ENCODE measurements around the gene PNMA1.

Gene PNMA1

DNA sequence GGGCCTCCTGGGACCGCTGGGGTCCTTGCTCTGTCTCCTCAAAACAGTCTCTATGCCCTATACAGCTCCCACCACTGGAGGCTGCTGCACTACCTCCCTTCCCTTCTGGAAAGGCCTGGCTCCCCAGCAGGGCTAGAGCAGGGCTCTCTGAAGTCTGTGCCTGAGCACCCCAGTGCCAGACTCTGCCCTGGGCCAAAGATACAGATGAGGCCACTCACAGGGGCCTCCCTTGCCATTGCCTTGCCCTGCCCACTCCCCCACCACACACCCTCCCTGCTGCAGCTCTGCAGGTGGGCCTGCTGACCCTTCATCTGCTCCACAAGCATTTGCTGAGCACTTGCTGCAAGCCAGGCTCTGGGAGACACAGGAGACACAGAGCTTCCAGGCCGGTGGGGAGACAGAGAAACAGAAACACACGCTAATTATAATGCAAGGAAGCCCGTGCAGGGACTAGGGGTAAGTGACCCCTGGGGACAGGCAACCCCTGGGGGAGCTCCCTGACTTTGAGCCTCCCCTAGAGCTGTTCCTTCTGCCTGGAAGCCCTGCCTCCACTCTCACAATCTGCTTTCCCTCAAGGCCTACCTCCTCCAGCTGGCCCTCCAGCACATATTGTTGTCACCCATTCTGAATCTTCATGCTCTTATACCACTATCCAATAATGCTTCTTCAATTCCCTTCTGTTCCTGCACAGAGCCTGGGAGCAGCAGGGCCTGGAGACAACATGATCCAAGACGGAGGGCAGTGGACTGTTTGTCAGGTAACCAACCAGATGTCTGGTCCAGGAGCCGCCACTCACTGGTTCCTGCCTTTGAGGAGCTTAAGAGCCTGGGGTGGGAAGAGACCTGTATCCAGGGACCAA lies 32.6 kb upstream of the PNMA1 start:
- Histone ChIP-seq H4K8ac (ENCODE audit: low read depth, low read length) (no peak overlapping the region), H3K18ac (ENCODE audit: low read length) (no peak overlapping the region), H4K5ac (ENCODE audit: low read length) (no peak overlapping the region), H3K56ac (ENCODE audit: low read length) (peak overlapping the region; percentile 10), H2AK5ac (ENCODE audit: low read length) (no peak overlapping the region), H3K36me3 (ENCODE audit: control insufficient read depth, insufficient read depth, low read length) (no peaks in the 10 kb centered on the region), H2BK5ac (ENCODE audit: low read length) (no peak overlapping the region), H3K79me1 (ENCODE audit: low read length) (peaks cover 25% of the 10 kb centered on the region), H3K27ac (ENCODE audit: low read depth, low read length) (no peak overlapping the region), H3K4me1 (ENCODE audit: control insufficient read depth, low read depth, low read length) (peaks cover 21% of the 10 kb centered on the region), H3K23ac (ENCODE audit: low read length) (no peak overlapping the region), H3K4ac (ENCODE audit: low read depth, low read length) (no peak overlapping the region), H2BK120ac (ENCODE audit: low read depth, low read length) (no peak overlapping the region), H2BK15ac (replicated peaks; ENCODE audit: low read depth) (no peak overlapping the region), H3K79me2 (ENCODE audit: control insufficient read depth, insufficient read depth, low read length) (peaks cover 24% of the 10 kb centered on the region), H3K4me3 (ENCODE audit: low read length) (no peak overlapping the region), H3K9ac (ENCODE audit: low read length) (no peak overlapping the region), H3K27me3 (ENCODE audit: insufficient read depth, low read length, poor library complexity) (no peaks in the 10 kb centered on the region), H3K4me2 (ENCODE audit: low read length) (no peak overlapping the region)
- WGBS (ENCODE audit: extremely low coverage, insufficient coverage, low lambda C conversion rate): no CpG with 5 or more reads among the region's 6 CpGs
- DNase-seq: no peak

DNA sequence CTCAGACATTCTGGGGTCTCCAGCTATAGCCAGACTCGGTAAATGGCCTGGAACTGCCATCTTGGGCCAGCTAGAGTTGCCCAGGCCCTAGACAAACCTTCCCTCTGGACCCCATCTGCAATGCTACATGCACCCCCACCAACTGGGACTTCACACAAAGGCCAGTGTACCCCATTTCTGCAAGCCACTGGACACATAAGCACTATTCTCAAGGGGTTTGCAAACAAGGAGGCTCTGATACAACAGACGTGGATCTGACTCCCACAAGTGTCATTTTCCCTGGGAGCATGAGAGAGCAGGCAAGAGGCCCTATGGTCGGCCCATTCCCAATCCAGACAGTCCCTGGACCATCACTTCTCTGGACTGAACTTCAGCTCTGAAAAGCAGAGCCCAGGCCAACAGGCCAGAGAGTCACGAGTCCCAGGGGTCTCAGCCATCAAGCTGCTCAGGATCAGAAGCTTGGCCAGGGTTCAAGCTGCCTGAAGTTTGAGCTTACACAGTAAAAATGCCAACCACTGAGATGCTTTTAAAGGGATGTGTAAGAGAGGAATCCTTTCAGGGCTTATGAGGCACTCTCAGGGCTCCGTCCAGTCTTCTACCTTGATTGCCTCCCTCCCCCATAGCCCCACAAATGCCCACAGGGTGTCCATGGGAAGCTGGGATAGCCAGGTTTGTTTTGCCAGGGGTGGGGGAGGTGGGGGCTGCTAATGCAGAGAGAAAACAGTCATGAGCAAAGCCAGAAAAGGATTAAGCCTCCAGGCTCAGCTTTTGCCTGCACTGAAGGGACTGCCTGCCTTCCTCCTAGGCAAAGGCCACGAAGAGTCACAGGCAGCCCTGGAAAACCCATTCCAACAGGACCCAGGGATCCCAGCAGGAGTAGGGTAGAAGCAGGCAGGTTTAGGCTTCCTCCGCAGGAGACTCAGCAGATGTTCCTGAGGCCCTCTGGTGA lies 31.7 kb upstream of the PNMA1 start:
- Histone ChIP-seq H3K4ac (ENCODE audit: low read depth, low read length) (no peak overlapping the region), H3K23ac (ENCODE audit: low read length) (no peak overlapping the region), H3K4me1 (ENCODE audit: control insufficient read depth, low read depth, low read length) (peaks cover 25% of the 10 kb centered on the region), H3K9ac (ENCODE audit: low read length) (peak overlapping the region; percentile 10), H4K8ac (ENCODE audit: low read depth, low read length) (no peak overlapping the region), H3K27me3 (ENCODE audit: insufficient read depth, low read length, poor library complexity) (no peaks in the 10 kb centered on the region), H4K5ac (ENCODE audit: low read length) (no peak overlapping the region), H3K79me1 (ENCODE audit: low read length) (peaks cover 22% of the 10 kb centered on the region), H2AK5ac (ENCODE audit: low read length) (no peak overlapping the region), H3K56ac (ENCODE audit: low read length) (no peak overlapping the region), H2BK5ac (ENCODE audit: low read length) (no peak overlapping the region), H2BK15ac (replicated peaks; ENCODE audit: low read depth) (no peak overlapping the region), H3K4me2 (ENCODE audit: low read length) (no peak overlapping the region), H3K18ac (ENCODE audit: low read length) (no peak overlapping the region), H3K27ac (ENCODE audit: low read depth, low read length) (no peak overlapping the region), H3K79me2 (ENCODE audit: control insufficient read depth, insufficient read depth, low read length) (peaks cover 21% of the 10 kb centered on the region), H2BK120ac (ENCODE audit: low read depth, low read length) (no peak overlapping the region), H3K4me3 (ENCODE audit: low read length) (no peak overlapping the region), H3K36me3 (ENCODE audit: control insufficient read depth, insufficient read depth, low read length) (no peaks in the 10 kb centered on the region)
- DNase-seq: no peak
- WGBS (ENCODE audit: extremely low coverage, insufficient coverage, low lambda C conversion rate): no CpG with 5 or more reads among the region's 7 CpGs

DNA sequence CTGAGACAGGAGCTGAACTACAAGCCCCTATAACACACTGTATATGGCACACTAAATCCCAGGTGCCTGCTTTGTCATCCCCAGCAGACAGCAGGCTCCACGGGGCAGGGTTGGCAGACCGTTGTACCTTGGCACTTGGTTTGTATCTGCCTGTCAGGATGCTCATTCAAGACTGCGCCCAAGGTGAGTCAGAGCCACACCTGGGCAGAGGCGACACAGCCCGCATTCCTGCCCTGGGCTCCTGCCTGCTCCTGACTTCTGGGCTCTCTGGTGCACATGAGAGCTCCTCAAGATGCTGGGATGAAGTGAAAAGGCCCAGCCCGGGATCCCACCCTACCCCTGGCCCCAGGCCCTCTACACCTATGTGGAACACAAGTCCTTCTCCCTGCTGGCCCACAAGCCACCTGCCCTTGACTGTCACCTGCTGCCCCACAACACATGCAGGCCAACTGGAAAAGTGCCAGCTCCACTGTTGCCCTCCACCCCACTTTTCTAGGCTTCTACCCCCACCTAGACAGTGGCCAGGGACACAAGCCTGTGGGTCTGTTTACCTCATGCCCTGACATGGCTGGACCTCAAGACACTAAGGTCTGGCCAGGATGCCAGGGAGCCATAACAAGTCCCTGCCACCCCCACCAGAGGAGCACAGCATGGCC lies 30.8 kb upstream of the PNMA1 start:
- Histone ChIP-seq H3K18ac (ENCODE audit: low read length) (no peak overlapping the region), H3K27me3 (ENCODE audit: insufficient read depth, low read length, poor library complexity) (no peaks in the 10 kb centered on the region), H3K4me3 (ENCODE audit: low read length) (no peak overlapping the region), H3K79me1 (ENCODE audit: low read length) (peaks cover 18% of the 10 kb centered on the region), H3K79me2 (ENCODE audit: control insufficient read depth, insufficient read depth, low read length) (peaks cover 19% of the 10 kb centered on the region), H4K8ac (ENCODE audit: low read depth, low read length) (no peak overlapping the region), H2BK15ac (replicated peaks; ENCODE audit: low read depth) (no peak overlapping the region), H3K4me2 (ENCODE audit: low read length) (no peak overlapping the region), H3K23ac (ENCODE audit: low read length) (peak overlapping the region; percentile 45), H3K56ac (ENCODE audit: low read length) (no peak overlapping the region), H2BK5ac (ENCODE audit: low read length) (no peak overlapping the region), H2AK5ac (ENCODE audit: low read length) (no peak overlapping the region), H2BK120ac (ENCODE audit: low read depth, low read length) (no peak overlapping the region), H4K5ac (ENCODE audit: low read length) (no peak overlapping the region), H3K4ac (ENCODE audit: low read depth, low read length) (no peak overlapping the region), H3K4me1 (ENCODE audit: control insufficient read depth, low read depth, low read length) (peaks cover 20% of the 10 kb centered on the region), H3K9ac (ENCODE audit: low read length) (no peak overlapping the region), H3K36me3 (ENCODE audit: control insufficient read depth, insufficient read depth, low read length) (no peaks in the 10 kb centered on the region), H3K27ac (ENCODE audit: low read depth, low read length) (no peak overlapping the region)
- no CpG with 5 or more reads among the region's 6 CpGs for WGBS (ENCODE audit: extremely low coverage, insufficient coverage, low lambda C conversion rate)
- DNase-seq: no peak

DNA sequence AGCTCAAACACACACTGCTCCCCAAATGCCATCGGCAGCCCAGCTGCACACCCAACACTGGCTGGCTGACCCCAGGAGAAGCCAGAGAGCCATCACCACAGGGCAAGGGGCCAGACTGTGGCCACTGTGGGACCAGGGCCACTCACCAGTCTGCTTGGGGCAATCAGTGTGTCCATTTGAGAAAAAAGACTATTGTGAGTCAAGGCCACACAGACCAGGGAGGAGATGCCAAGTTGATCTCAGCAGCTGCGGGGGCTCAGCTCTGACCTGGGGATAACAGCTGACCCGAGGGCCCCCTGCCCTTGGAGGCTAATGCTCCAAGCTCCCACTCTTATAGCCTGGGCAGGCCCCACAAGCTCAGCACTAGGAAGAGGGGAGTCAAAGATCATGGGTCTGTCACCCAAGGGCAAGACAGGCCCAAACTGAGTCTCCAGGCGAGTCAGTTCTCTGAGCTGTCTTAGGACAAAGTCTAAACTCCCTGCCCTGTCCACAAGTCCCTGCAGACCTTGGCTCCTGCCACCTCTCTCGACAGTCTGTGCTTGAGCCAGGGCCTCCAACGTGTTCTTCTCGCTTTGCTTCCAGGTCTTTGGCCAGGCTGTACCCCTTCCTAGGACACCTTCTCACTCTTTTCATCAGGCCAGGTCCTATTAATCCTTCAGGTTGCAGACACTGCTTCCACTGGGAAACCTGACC lies 30.1 kb upstream of the PNMA1 start:
- no peak for DNase-seq
- WGBS (ENCODE audit: extremely low coverage, insufficient coverage, low lambda C conversion rate): no CpG with 5 or more reads among the region's 7 CpGs

DNA sequence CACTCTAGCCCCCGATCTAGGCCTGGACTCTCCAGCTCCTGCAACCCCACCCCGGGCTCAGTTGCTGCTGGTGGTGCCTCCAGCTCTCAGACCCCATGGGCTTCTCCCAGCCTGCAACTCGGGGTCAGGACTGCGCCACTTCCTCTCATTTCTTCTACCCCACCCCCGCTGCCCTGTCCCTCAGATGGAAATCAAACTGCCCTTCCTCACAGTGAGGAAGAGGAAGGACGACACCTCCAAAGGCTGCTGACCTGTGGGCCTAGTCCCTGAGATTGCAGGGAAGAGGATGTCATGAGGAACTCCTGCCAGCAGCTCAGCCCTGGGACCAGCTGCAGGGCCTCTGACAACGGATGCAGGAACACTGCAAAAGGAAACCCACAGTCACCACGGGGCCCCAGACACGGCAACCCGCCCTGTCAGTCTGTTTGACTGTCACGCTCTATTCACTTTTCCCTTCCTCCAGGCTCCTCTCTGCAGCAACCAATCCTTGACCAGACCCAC lies 29.3 kb upstream of the PNMA1 start:
- H3K9ac ChIP-seq (ENCODE audit: low read length): no peak overlapping the region
- no peak overlapping the region for H3K4ac ChIP-seq (ENCODE audit: low read depth, low read length)
- peaks cover 16% of the 10 kb centered on the region for H3K79me2 ChIP-seq (ENCODE audit: control insufficient read depth, insufficient read depth, low read length)
- H3K27me3 ChIP-seq (ENCODE audit: insufficient read depth, low read length, poor library complexity): no peaks in the 10 kb centered on the region
- no peak overlapping the region for H2BK5ac ChIP-seq (ENCODE audit: low read length)
- no peak overlapping the region for H3K4me3 ChIP-seq (ENCODE audit: low read length)
- H3K27ac ChIP-seq (ENCODE audit: low read depth, low read length): no peak overlapping the region
- H4K8ac ChIP-seq (ENCODE audit: low read depth, low read length): no peak overlapping the region
- no peak overlapping the region for H2BK120ac ChIP-seq (ENCODE audit: low read depth, low read length)
- no peak overlapping the region for H3K56ac ChIP-seq (ENCODE audit: low read length)
- no peak overlapping the region for H3K4me2 ChIP-seq (ENCODE audit: low read length)
- H4K5ac ChIP-seq (ENCODE audit: low read length): no peak overlapping the region
- H3K36me3 ChIP-seq (ENCODE audit: control insufficient read depth, insufficient read depth, low read length): no peaks in the 10 kb centered on the region
- H3K23ac ChIP-seq (ENCODE audit: low read length): no peak overlapping the region
- no CpG with 5 or more reads among the region's 11 CpGs for WGBS (ENCODE audit: extremely low coverage, insufficient coverage, low lambda C conversion rate)
- H3K4me1 ChIP-seq (ENCODE audit: control insufficient read depth, low read depth, low read length): peaks cover 16% of the 10 kb centered on the region
- no peak overlapping the region for H3K18ac ChIP-seq (ENCODE audit: low read length)
- no peak overlapping the region for H2BK15ac ChIP-seq (replicated peaks; ENCODE audit: low read depth)
- no peak for DNase-seq
- H2AK5ac ChIP-seq (ENCODE audit: low read length): no peak overlapping the region
- H3K79me1 ChIP-seq (ENCODE audit: low read length): peaks cover 20% of the 10 kb centered on the region

More for the DNA sequence above, 30.1 kb upstream of the PNMA1 start:
- no peak overlapping the region for H2BK5ac ChIP-seq (ENCODE audit: low read length)
- H3K27ac ChIP-seq (ENCODE audit: low read depth, low read length): no peak overlapping the region
- H3K56ac ChIP-seq (ENCODE audit: low read length): no peak overlapping the region
- peaks cover 16% of the 10 kb centered on the region for H3K4me1 ChIP-seq (ENCODE audit: control insufficient read depth, low read depth, low read length)
- H3K4me2 ChIP-seq (ENCODE audit: low read length): no peak overlapping the region
- H4K8ac ChIP-seq (ENCODE audit: low read depth, low read length): no peak overlapping the region
- no peak overlapping the region for H3K4me3 ChIP-seq (ENCODE audit: low read length)
- no peak overlapping the region for H2BK120ac ChIP-seq (ENCODE audit: low read depth, low read length)
- H2BK15ac ChIP-seq (replicated peaks; ENCODE audit: low read depth): no peak overlapping the region
- peaks cover 16% of the 10 kb centered on the region for H3K79me2 ChIP-seq (ENCODE audit: control insufficient read depth, insufficient read depth, low read length)
- H3K18ac ChIP-seq (ENCODE audit: low read length): no peak overlapping the region
- no peaks in the 10 kb centered on the region for H3K27me3 ChIP-seq (ENCODE audit: insufficient read depth, low read length, poor library complexity)
- H3K36me3 ChIP-seq (ENCODE audit: control insufficient read depth, insufficient read depth, low read length): no peaks in the 10 kb centered on the region
- H2AK5ac ChIP-seq (ENCODE audit: low read length): no peak overlapping the region
- no peak overlapping the region for H3K4ac ChIP-seq (ENCODE audit: low read depth, low read length)
- H3K23ac ChIP-seq (ENCODE audit: low read length): no peak overlapping the region
- no peak overlapping the region for H3K9ac ChIP-seq (ENCODE audit: low read length)
- H4K5ac ChIP-seq (ENCODE audit: low read length): no peak overlapping the region
- peaks cover 20% of the 10 kb centered on the region for H3K79me1 ChIP-seq (ENCODE audit: low read length)
